Endothelial cell of umbilical vein (primary cell): ENCODE measurements around the gene ANO1. TPM values are rescaled to one million over a fixed set of nuclear protein-coding genes. Genes with fewer than 3 reads are reported as not detected.

Experiments
- BruUV-seq: library from RNA; stranded (reverse); fragments of 400-500 nt; replicated peaks from 2 replicates; lab custom pipeline; 2021; lab: Mats Ljungman, UMichigan
- CTCF ChIA-PET: fragments of 300-600, 350-600 bp; sonication (Branson Sonifier 250); formaldehyde crosslinking; loops from one replicate; lab custom pipeline; 2021; ENCODE audit warnings: antibody characterized with exemption, inconsistent platforms; lab: Charles Lee
- POLR2A ChIA-PET: fragments of 300-600, 350-600 bp; sonication (Branson Sonifier 250); formaldehyde crosslinking; loops from one replicate; lab custom pipeline; 2021; ENCODE audit warnings: antibody characterized with exemption, inconsistent platforms; lab: Charles Lee
- DNase-seq: peaks from one replicate; pipeline ENCODE4 v3.0.0-alpha.2; 2011; ENCODE audit warnings: low read depth, low spot score
- FAIRE-seq: peaks from 2 replicates; lab custom pipeline; 2011; peaks lifted over from hg19 to GRCh38; lab: Jason Lieb, UNC
- H2AFZ ChIP-seq: 2 replicates; pipeline ENCODE4 v1.6.0; 2012; ENCODE audit warnings: low read depth, low read length, control low read depth, inconsistent platforms
- H3K27ac ChIP-seq: 2 replicates; pipeline ENCODE4 v1.5.1; 2011; ENCODE audit warnings: low read depth, mild to moderate bottlenecking, control low read depth, low read length, moderate library complexity; ENCODE audit not compliant: insufficient read depth
- H3K27me3 ChIP-seq, 2 experiments: 2 replicates each; pipeline versions ENCODE4 v1.6.0 to v1.6.1; 2011; ENCODE audit warnings: low read length in 2 of 2, mixed read lengths in 1 of 2; ENCODE audit not compliant: control insufficient read depth in 2 of 2, insufficient read depth in 2 of 2
- H3K36me3 ChIP-seq, 2 experiments: 2 replicates in 1 of 2; 3 replicates in 1 of 2; pipeline ENCODE4 v1.5.1; 2011; ENCODE audit warnings: low read length in 2 of 2, mild to moderate bottlenecking in 1 of 2, moderate library complexity in 1 of 2; ENCODE audit not compliant: control insufficient read depth in 2 of 2, insufficient read depth in 2 of 2; ENCODE audit errors: extremely low read depth in 1 of 2
- H3K4me1 ChIP-seq: 3 replicates; pipeline ENCODE4 v1.5.1; 2011; ENCODE audit warnings: mild to moderate bottlenecking, low read length; ENCODE audit not compliant: control insufficient read depth, insufficient read depth; ENCODE audit errors: extremely low read depth
- H3K4me2 ChIP-seq: 2 replicates; pipeline ENCODE4 v1.6.1; 2011; ENCODE audit warnings: low read length, control low read depth, mixed read lengths; ENCODE audit not compliant: insufficient read depth
- H3K4me3 ChIP-seq, 3 experiments: fragments of 200-600 bp in 1 of 3; sonication (generic), shearing (Covaris generic) in 1 of 3; replicated peaks in 1 of 3; 2 replicates each; pipeline ENCODE4 v1.5.1; 2011 to 2016; ENCODE audit warnings: control low read depth in 3 of 3, low read length in 3 of 3, mild to moderate bottlenecking in 2 of 3, inconsistent platforms in 1 of 3, low read depth in 1 of 3, moderate library complexity in 1 of 3; ENCODE audit not compliant: insufficient read depth in 1 of 3
- H3K79me2 ChIP-seq: 2 replicates; pipeline ENCODE4 v1.6.0; 2012; ENCODE audit warnings: low read length, inconsistent platforms; ENCODE audit not compliant: control insufficient read depth, insufficient read depth
- H3K9ac ChIP-seq: replicated peaks from 2 replicates; pipeline ENCODE3; 2011; ENCODE audit warnings: low read length, control low read depth; ENCODE audit not compliant: insufficient read depth; ENCODE audit errors: extremely low read depth
- H3K9me1 ChIP-seq: replicated peaks from 3 replicates; pipeline ENCODE4 v1.6.0; 2011; ENCODE audit warnings: mild to moderate bottlenecking, low read length; ENCODE audit not compliant: control insufficient read depth, insufficient read depth; ENCODE audit errors: extremely low read depth
- H3K9me3 ChIP-seq: replicated peaks from 2 replicates; pipeline ENCODE4 v1.5.1; 2012; ENCODE audit warnings: low read length, inconsistent platforms; ENCODE audit not compliant: control insufficient read depth, insufficient read depth
- H4K20me1 ChIP-seq: replicated peaks from 2 replicates; pipeline ENCODE3; 2011; ENCODE audit warnings: mild to moderate bottlenecking, low read length; ENCODE audit not compliant: control insufficient read depth, insufficient read depth; ENCODE audit errors: extremely low read depth
- CTCF ChIP-seq, 2 donors: IDR thresholded peaks; 1 replicate in 1 of 2; 2 replicates in 1 of 2; pipeline ENCODE4 v1.5.1; 2011; ENCODE audit warnings: low read length in 2 of 2, mild to moderate bottlenecking in 2 of 2, moderate library complexity in 2 of 2, control low read depth in 1 of 2, inconsistent platforms in 1 of 2, low read depth in 1 of 2; ENCODE audit not compliant: insufficient read depth in 1 of 2; ENCODE audit errors: extremely low read depth in 1 of 2
- EZH2 ChIP-seq: IDR thresholded peaks from 2 replicates; pipeline ENCODE4 v1.6.1; 2012; ENCODE audit warnings: borderline replicate concordance, low read depth, mild to moderate bottlenecking, moderate library complexity, low read length, inconsistent platforms; ENCODE audit not compliant: severe bottlenecking
- GATA2 ChIP-seq: IDR thresholded peaks from 2 replicates; pipeline ENCODE4 v1.7.0; 2011; ENCODE audit warnings: low read depth, mild to moderate bottlenecking, moderate library complexity, mixed read lengths, low read length; ENCODE audit not compliant: insufficient read length, insufficient read depth
- JUN ChIP-seq: IDR thresholded peaks from 2 replicates; pipeline ENCODE4 v1.6.1; 2011; ENCODE audit warnings: borderline replicate concordance, low read depth; ENCODE audit not compliant: insufficient read length, insufficient read depth
- MYC ChIP-seq: IDR thresholded peaks from one replicate; pipeline ENCODE4 v1.6.1; 2011; ENCODE audit warnings: mild to moderate bottlenecking, low read depth, low read length
- POLR2A ChIP-seq: IDR thresholded peaks from 2 replicates; pipeline ENCODE4 v1.6.1; 2012; ENCODE audit warnings: low read depth, mild to moderate bottlenecking, control low read depth, low read length
- POLR2AphosphoS5 ChIP-seq: IDR thresholded peaks from 2 replicates; pipeline ENCODE4 v1.6.1; 2012; ENCODE audit warnings: low read depth, mild to moderate bottlenecking, control low read depth, low read length, moderate library complexity; ENCODE audit not compliant: insufficient read depth
- dilution Hi-C: fragments of 300-500 bp; cut with MboI; formaldehyde crosslinking; loops from one replicate; pipeline ENCODE4 v1.15.0; 2019; ENCODE audit warnings: low sequenced_read_pairs; ENCODE audit not compliant: extremely low pct_ligation_motif_present
- intact Hi-C: fragments of 100-400 bp; cut with micrococcal nuclease; formaldehyde crosslinking; loops from one replicate; pipeline ENCODE4 v1.10.0; 2022
- polyA plus RNA-seq, 4 experiments: library from polyadenylated mRNA; depleted of rRNA in 3 of 4; stranded (reverse) in 3 of 4; unstranded in 1 of 4; fragments of >200 nt; gene quantifications; 2 replicates each; pipeline versions ENCODE4 v1.2.1 to v1.2.3, GENCODE V29; 2011 to 2012; ENCODE audit warnings: missing spikeins in 1 of 4
- total RNA-seq: library from RNA; stranded (reverse); gene quantifications from 2 replicates; pipeline ENCODE4 v1.2.3, GENCODE V29; 2021

Gene ANO1
- total and polyA plus RNA-seq, 2 donors (not counting 3 experiments of a cell fraction or from before 2014, with no cell fraction given), result 0.03 to 0.40 TPM

DNA sequence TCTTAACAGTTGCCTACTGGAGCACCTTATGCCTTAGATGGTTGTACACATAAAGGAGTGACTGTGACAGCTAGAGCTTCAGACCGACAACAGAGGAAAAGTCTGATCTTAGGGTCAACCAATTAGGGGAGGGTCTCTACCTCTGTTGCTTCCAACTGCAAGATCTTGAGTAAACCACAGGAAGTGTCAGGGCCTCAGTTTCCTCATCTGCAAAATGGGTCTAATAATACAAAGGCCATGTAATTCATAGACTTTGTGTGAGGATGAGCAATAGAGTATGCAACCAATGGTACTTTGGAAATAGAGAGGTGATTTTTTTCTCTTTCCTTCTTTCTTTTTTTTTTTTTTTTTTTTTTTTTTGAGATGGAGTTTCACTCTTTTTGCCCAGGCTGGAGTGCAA is 16.4 kb upstream of the ANO1 start:
- H2AFZ ChIP-seq, result no peak overlapping the region
- H3K4me2 ChIP-seq, result no peak overlapping the region
- no peak for FAIRE-seq
- H3K27me3 ChIP-seq, result peaks cover 5% of the 10 kb centered on the region in 2 experiments
- H3K27ac ChIP-seq, result no peak overlapping the region
- H4K20me1 ChIP-seq, result no peaks in the 10 kb centered on the region
- no peaks in the 10 kb centered on the region for H3K79me2 ChIP-seq
- no peak for DNase-seq
- no peak overlapping the region for H3K9ac ChIP-seq
- POLR2A ChIA-PET, result interaction anchor here (0.5 to 0.6 kb wide), 2 partner anchors 150 to 1770 kb away, joined by 3 to 8 read pairs; no protein-coding TSS in a partner anchor
- CTCF ChIA-PET, result interaction anchor here (0.8 to 1.1 kb wide), 3 partner anchors 12 to 37 kb away, joined by 3 read pairs; no protein-coding TSS in a partner anchor
- TF ChIP-seq CTCF (IDR thresholded peaks at IDR 0.05; ENCODE audit: extremely low read depth in 1 of 2, insufficient read depth in 1 of 2, low read depth in 1 of 2, low read length in 2 of 2) (no peak), EZH2 (no peak), POLR2A (no peak), POLR2AphosphoS5 (no peak), MYC (no peak), JUN (no peak), GATA2 (no peak)
- BruUV-seq, result no TSS peak
- intact Hi-C loops, result no loop called here
- no peaks in the 10 kb centered on the region for H3K9me1 ChIP-seq
- H3K4me1 ChIP-seq, result no peaks in the 10 kb centered on the region
- H3K4me3 ChIP-seq, result no peak overlapping the region
- no peaks in the 10 kb centered on the region for H3K36me3 ChIP-seq
- dilution Hi-C loops, result no loop called here
- H3K9me3 ChIP-seq, result no peaks in the 10 kb centered on the region
